GM19328 (cell line): ENCODE results near the gene KCNJ11.

Source experiments
- ATAC-seq: cut with Tn5 transposase; IDR thresholded peaks from one replicate; pipeline ENCODE4 v1.9.1; 2021; ENCODE audit warnings: mild to moderate bottlenecking, moderate library complexity; ENCODE audit not compliant: unreplicated experiment

The KCNJ11 gene

GRCh38 chr11:17410606-17411379, 22.3 kb upstream of the KCNJ11 start:
- no peak for ATAC-seq

GRCh38 chr11:17408641-17409040, 20.2 kb upstream of the KCNJ11 start:
- ATAC-seq, result no peak

GRCh38 chr11:17408026-17408425, 19.6 kb upstream of the KCNJ11 start:
- ATAC-seq, result no peak

- ATAC-seq, result no peak
Observed at GRCh38 chr11:17407575-17407974, 19.1 kb upstream of the KCNJ11 start.

GRCh38 chr11:17406818-17407149, 18.3 kb upstream of the KCNJ11 start:
- ATAC-seq, result no peak

GRCh38 chr11:17406082-17406817, 17.8 kb upstream of the KCNJ11 start:
- ATAC-seq, result no peak

- ATAC-seq, result no peak
Observed at GRCh38 chr11:17405232-17406005, 17.0 kb upstream of the KCNJ11 start.

GRCh38 chr11:17403980-17404759, 15.7 kb upstream of the KCNJ11 start:
- ATAC-seq, result no peak

GRCh38 chr11:17402486-17402885, 14.0 kb upstream of the KCNJ11 start:
- ATAC-seq, result no peak

- ATAC-seq, result no peak
Observed at GRCh38 chr11:17401841-17402240, 13.4 kb upstream of the KCNJ11 start.

GRCh38 chr11:17401316-17401715, 12.9 kb upstream of the KCNJ11 start:
- ATAC-seq, result no peak

- no peak for ATAC-seq
Observed at GRCh38 chr11:17400048-17400775, 11.8 kb upstream of the KCNJ11 start.

GRCh38 chr11:17399236-17399635, 10.8 kb upstream of the KCNJ11 start:
- no peak for ATAC-seq

GRCh38 chr11:17397311-17398002, 9.0 kb upstream of the KCNJ11 start:
- ATAC-seq, result no peak

- ATAC-seq, result no peak
Observed at GRCh38 chr11:17396598-17397310, 8.3 kb upstream of the KCNJ11 start.

- no peak for ATAC-seq
Observed at GRCh38 chr11:17395978-17396377, 7.5 kb upstream of the KCNJ11 start.

- ATAC-seq, result no peak
Observed at GRCh38 chr11:17395554-17395961, 7.1 kb upstream of the KCNJ11 start.

GRCh38 chr11:17394743-17395390, 6.4 kb upstream of the KCNJ11 start:
- ATAC-seq, result no peak

- ATAC-seq, result no peak
Observed at GRCh38 chr11:17393472-17393871, 5.0 kb upstream of the KCNJ11 start.
